Posterior vena cava (tissue), 2 donors: ENCODE measurements around the gene RANBP9. TPM values are rescaled to one million over a fixed set of nuclear protein-coding genes. Genes with fewer than 3 reads are reported as not detected.

ENCODE experiments used
- DNase-seq: peaks from one replicate; pipeline ENCODE4 v3.0.0-alpha.2; 2020; ENCODE audit warnings: low spot score
- intact Hi-C, 2 donors: fragments of 100-400 bp; cut with DNase I; formaldehyde crosslinking; loops; one replicate each; pipeline versions ENCODE4 v1.14.1 to v1.14.2; 2022 to 2023
- total RNA-seq, 2 donors: library from RNA; stranded (reverse); fragmentation: NEBNext Ultra II Directional; extraction: Animal tissue kit (Norgen Biotek cat#: 25700); gene quantifications; one replicate each; pipeline ENCODE4 v1.2.1, GENCODE V29; 2021
- donor health status: DM: yes; HTN: yes; CAD: no.
- donor health status: DM: yes; HTN: yes; CAD: no.

Gene RANBP9
- total RNA-seq, 2 donors from 2014 or later = 33.9 to 36.9 TPM

- no peak for DNase-seq
- intact Hi-C loops = no loop called here
Observed at GRCh38 chr6:13682346-13682745, 29.3 kb downstream of the RANBP9 start.

GRCh38 chr6:13681305-13682061, 30.2 kb downstream of the RANBP9 start:
- no peak for DNase-seq

GRCh38 chr6:13680448-13680968, 31.1 kb downstream of the RANBP9 start:
- intact Hi-C loops = no loop called here
- DNase-seq = no peak

More at GRCh38 chr6:13681305-13682061, 30.2 kb downstream of the RANBP9 start:
- intact Hi-C loops = no loop called here

- no peak for DNase-seq
- intact Hi-C loops = no loop called here
Observed at GRCh38 chr6:13679996-13680395, 31.6 kb downstream of the RANBP9 start.

GRCh38 chr6:13678255-13678983, 33.2 kb downstream of the RANBP9 start:
- DNase-seq = no peak
- intact Hi-C loops = no loop called here

- no peak for DNase-seq
- intact Hi-C loops = no loop called here
Observed at GRCh38 chr6:13677878-13678254, 33.8 kb downstream of the RANBP9 start.

GRCh38 chr6:13676551-13677156, 35.0 kb downstream of the RANBP9 start:
- intact Hi-C loops = no loop called here
- DNase-seq = no peak

GRCh38 chr6:13674533-13675190, 37.0 kb downstream of the RANBP9 start:
- no peak for DNase-seq
- intact Hi-C loops = no loop called here

- DNase-seq = no peak
- intact Hi-C loops = no loop called here
Observed at GRCh38 chr6:13673825-13674444, 37.7 kb downstream of the RANBP9 start.

- intact Hi-C loops = no loop called here
- DNase-seq = no peak
Observed at GRCh38 chr6:13673368-13673767, 38.3 kb downstream of the RANBP9 start.

- no peak for DNase-seq
- intact Hi-C loops = no loop called here
Observed at GRCh38 chr6:13672904-13673303, 38.7 kb downstream of the RANBP9 start.

GRCh38 chr6:13671548-13672127, 40.0 kb downstream of the RANBP9 start:
- intact Hi-C loops = no loop called here
- DNase-seq = no peak

GRCh38 chr6:13669476-13669875, 42.2 kb downstream of the RANBP9 start:
- intact Hi-C loops = no loop called here
- no peak for DNase-seq

- no peak for DNase-seq
- intact Hi-C loops = no loop called here
Observed at GRCh38 chr6:13668291-13668928, 43.2 kb downstream of the RANBP9 start.

GRCh38 chr6:13667655-13668054, 44.0 kb downstream of the RANBP9 start:
- no peak for DNase-seq
- intact Hi-C loops = no loop called here

- no peak for DNase-seq
- intact Hi-C loops = no loop called here
Observed at GRCh38 chr6:13666194-13667105, 45.2 kb downstream of the RANBP9 start.

- no peak for DNase-seq
- intact Hi-C loops = no loop called here
Observed at GRCh38 chr6:13664703-13665352, 46.8 kb downstream of the RANBP9 start.
